Loucy (cell line): ENCODE data around the gene GTF2F1.
A peak's percentile ranks its signal among the peaks of the same experiment; 100 is the strongest.
"Not testable (repeated sequence)": the region's sequence is repeated elsewhere in the genome, so short reads cannot be mapped to it uniquely, and the experiment has no call there.

Experiments used
- H2AFZ ChIP-seq: fragments of 200-600 bp; sonication (generic); 2 replicates; pipeline ENCODE4 v1.6.0; 2016; ENCODE audit warnings: antibody characterized with exemption, mild to moderate bottlenecking, low read length, moderate library complexity
- H3F3A ChIP-seq: fragments of 200-600 bp; 2 replicates; pipeline ENCODE4 v1.6.0; 2016; ENCODE audit warnings: antibody characterized with exemption, low read depth, mild to moderate bottlenecking
- H3K27me3 ChIP-seq: fragments of 200-600 bp; sonication (generic); 2 replicates; pipeline ENCODE4 v1.6.1; 2014; ENCODE audit warnings: low read length, mild to moderate bottlenecking; ENCODE audit not compliant: insufficient read depth, poor library complexity, severe bottlenecking
- H3K36me3 ChIP-seq: fragments of 200-600 bp; sonication (generic); 2 replicates; pipeline ENCODE4 v1.6.1; 2016; ENCODE audit warnings: low read length; ENCODE audit not compliant: insufficient read depth
- H3K4me1 ChIP-seq: fragments of 200-600 bp; sonication (generic); 2 replicates; pipeline ENCODE4 v1.5.1; 2014; ENCODE audit warnings: low read length, mild to moderate bottlenecking; ENCODE audit not compliant: insufficient read depth, poor library complexity, severe bottlenecking
- H3K4me2 ChIP-seq: fragments of 200-600 bp; sonication (generic); 2 replicates; pipeline ENCODE4 v1.6.0; 2014; ENCODE audit warnings: antibody characterized with exemption, low read length, low read depth, mild to moderate bottlenecking; ENCODE audit not compliant: poor library complexity, severe bottlenecking
- H3K4me3 ChIP-seq: fragments of 200-600 bp; sonication (generic); 2 replicates; pipeline ENCODE4 v1.5.1; 2014; ENCODE audit warnings: low read length, mild to moderate bottlenecking, mixed read lengths; ENCODE audit not compliant: poor library complexity, severe bottlenecking
- H3K79me2 ChIP-seq: fragments of 200-600 bp; sonication (generic); 2 replicates; pipeline ENCODE4 v1.6.1; 2014; ENCODE audit warnings: low read length; ENCODE audit not compliant: insufficient read depth
- H3K9ac ChIP-seq: fragments of 200-600 bp; sonication (generic); 2 replicates; pipeline ENCODE4 v1.6.0; 2014; ENCODE audit warnings: mild to moderate bottlenecking, low read depth, low read length, moderate library complexity; ENCODE audit not compliant: poor library complexity, severe bottlenecking
- H3K9me2 ChIP-seq: fragments of 200-600 bp; sonication (generic); replicated peaks from 2 replicates; pipeline ENCODE4 v1.6.1; 2016; ENCODE audit warnings: low read depth, low read length, mixed read lengths
- H3K9me3 ChIP-seq: fragments of 200-600 bp; sonication (generic); 2 replicates; pipeline ENCODE4 v1.6.1; 2014; ENCODE audit warnings: mild to moderate bottlenecking, antibody characterized with exemption, low read length, low read depth; ENCODE audit not compliant: insufficient read depth
- H4K20me1 ChIP-seq: fragments of 200-600 bp; sonication (generic); 2 replicates; pipeline ENCODE4 v1.6.0; 2014; ENCODE audit warnings: antibody characterized with exemption, low read length, mild to moderate bottlenecking; ENCODE audit not compliant: insufficient read depth, poor library complexity, severe bottlenecking
- CTCF ChIP-seq: fragments of 200-600 bp; sonication (generic); conservative IDR thresholded peaks from 2 replicates; pipeline ENCODE4 v1.5.1; 2014; ENCODE audit warnings: mild to moderate bottlenecking, antibody characterized with exemption, low read length
- EZH2phosphoT487 ChIP-seq: fragments of 200-600 bp; IDR thresholded peaks from 2 replicates; pipeline ENCODE4 v1.6.1; 2018; ENCODE audit warnings: antibody characterized with exemption, mild to moderate bottlenecking, moderate library complexity, borderline replicate concordance

Gene GTF2F1

GRCh38 chr19:6431891-6432290 is 38.9 kb upstream of the GTF2F1 start:
- no peaks in the 10 kb centered on the region for H3K9me3 ChIP-seq
- no peak overlapping the region for H3K4me3 ChIP-seq
- no peaks in the 10 kb centered on the region for H3K9me2 ChIP-seq
- H3K27me3 ChIP-seq, result no peaks in the 10 kb centered on the region
- no peaks in the 10 kb centered on the region for H3K79me2 ChIP-seq
- no peak overlapping the region for H2AFZ ChIP-seq
- TF ChIP-seq CTCF (no peak), EZH2phosphoT487 (no peak)
- peaks cover 5% of the 10 kb centered on the region for H3K4me1 ChIP-seq
- no peaks in the 10 kb centered on the region for H3K36me3 ChIP-seq
- no peaks in the 10 kb centered on the region for H3F3A ChIP-seq
- no peaks in the 10 kb centered on the region for H4K20me1 ChIP-seq
- no peak overlapping the region for H3K9ac ChIP-seq
- no peak overlapping the region for H3K4me2 ChIP-seq

GRCh38 chr19:6429419-6430221 is 36.7 kb upstream of the GTF2F1 start:
- Histone ChIP-seq H3F3A (no peaks in the 10 kb centered on the region), H3K27me3 (no peaks in the 10 kb centered on the region), H3K9me2 (no peaks in the 10 kb centered on the region), H4K20me1 (no peaks in the 10 kb centered on the region), H2AFZ (0 out of 2 replicates have a peak overlapping the region, but pooled peaks have one; percentile 52), H3K4me3 (no peak overlapping the region), H3K4me2 (no peak overlapping the region), H3K9me3 (no peaks in the 10 kb centered on the region), H3K4me1 (peaks cover 12% of the 10 kb centered on the region), H3K9ac (no peak overlapping the region), H3K36me3 (no peaks in the 10 kb centered on the region), H3K79me2 (0 out of 2 replicates have a peak, but pooled peaks cover 4% of the 10 kb centered on the region)
- TF ChIP-seq CTCF (no peak), EZH2phosphoT487 (no peak)

GRCh38 chr19:6428692-6429418 is 35.9 kb upstream of the GTF2F1 start:
- not testable (repeated sequence) for H3K4me2 ChIP-seq

More at GRCh38 chr19:6428692-6429418, 35.9 kb upstream of the GTF2F1 start:
- H3K9me3 ChIP-seq, H4K20me1 ChIP-seq, H3K4me3 ChIP-seq, H3K9me2 ChIP-seq, H3K9ac ChIP-seq, H3K27me3 ChIP-seq, H3F3A ChIP-seq, H3K36me3 ChIP-seq, H3K79me2 ChIP-seq: not testable (repeated sequence)
- Histone ChIP-seq H3K4me1 (peaks cover 12% of the 10 kb centered on the region), H2AFZ (0 out of 2 replicates have a peak overlapping the region, but pooled peaks have one; percentile 52)
